Activated naive CD4-positive, alpha-beta T cell treated with anti-CD3 and anti-CD28 coated beads, Interleukin-2, amount 50 U/mL, for 24 hours (primary cell): ENCODE data around the gene THOC5.
A peak's percentile ranks its signal among the peaks of the same experiment; 100 is the strongest.
"Not testable (repeated sequence)": the region's sequence is repeated elsewhere in the genome, so short reads cannot be mapped to it uniquely, and the experiment has no call there.

Source experiments
- H3K27ac Mint-ChIP-seq: one replicate; pipeline ENCODE4 v1.8.0; 2021; ENCODE audit warnings: mild to moderate bottlenecking, mixed read lengths
- H3K27me3 Mint-ChIP-seq: one replicate; pipeline ENCODE4 v1.8.0; 2021; ENCODE audit warnings: mixed read lengths
- H3K36me3 Mint-ChIP-seq: one replicate; pipeline ENCODE4 v1.8.0; 2021; ENCODE audit warnings: mixed read lengths
- H3K4me1 Mint-ChIP-seq: one replicate; pipeline ENCODE4 v1.8.0; 2021; ENCODE audit warnings: mixed read lengths
- H3K4me3 Mint-ChIP-seq: one replicate; pipeline ENCODE4 v1.8.0; 2021; ENCODE audit warnings: mild to moderate bottlenecking, mixed read lengths
- H3K9me3 Mint-ChIP-seq: one replicate; pipeline ENCODE4 v1.8.0; 2021; ENCODE audit warnings: mixed read lengths

Gene THOC5

GRCh38 chr22:29553351-29554224, at the start of gene THOC5:
Gene THOC5 (minus strand): TSS chr22:29553757. CDS start chr22:29549147, 4,610 bp downstream.
- H3K27ac Mint-ChIP-seq: peak within 1 kb of the TSS; percentile 96
- no peaks in the 10 kb centered on the region for H3K27me3 Mint-ChIP-seq
- peaks cover 35% of the 10 kb centered on the region for H3K4me1 Mint-ChIP-seq

GRCh38 chr22:29598684-29599020, 45.1 kb upstream of the THOC5 start:
- no peak overlapping the region for H3K4me3 Mint-ChIP-seq
- H3K27ac Mint-ChIP-seq: no peak overlapping the region
- H3K36me3 Mint-ChIP-seq: no peaks in the 10 kb centered on the region
- H3K9me3 Mint-ChIP-seq: no peaks in the 10 kb centered on the region
- no peaks in the 10 kb centered on the region for H3K27me3 Mint-ChIP-seq
- H3K4me1 Mint-ChIP-seq: peaks cover 3% of the 10 kb centered on the region

More at GRCh38 chr22:29553351-29554224, at the start of gene THOC5:
- Mint-ChIP-seq H3K9me3 (no peaks in the 10 kb centered on the region), H3K4me3 (peak within 1 kb of the TSS; percentile 92), H3K36me3 (peaks cover 2% of the 10 kb centered on the region)

GRCh38 chr22:29597871-29598683, 44.5 kb upstream of the THOC5 start:
- not testable (repeated sequence) for H3K4me3 Mint-ChIP-seq, H3K36me3 Mint-ChIP-seq, H3K27ac Mint-ChIP-seq, H3K27me3 Mint-ChIP-seq, H3K9me3 Mint-ChIP-seq, H3K4me1 Mint-ChIP-seq

GRCh38 chr22:29596408-29596807, 42.9 kb upstream of the THOC5 start:
- Mint-ChIP-seq H3K9me3 (no peaks in the 10 kb centered on the region), H3K4me1 (no peaks in the 10 kb centered on the region), H3K27me3 (no peaks in the 10 kb centered on the region), H3K36me3 (no peaks in the 10 kb centered on the region), H3K27ac (no peak overlapping the region), H3K4me3 (no peak overlapping the region)

DNA sequence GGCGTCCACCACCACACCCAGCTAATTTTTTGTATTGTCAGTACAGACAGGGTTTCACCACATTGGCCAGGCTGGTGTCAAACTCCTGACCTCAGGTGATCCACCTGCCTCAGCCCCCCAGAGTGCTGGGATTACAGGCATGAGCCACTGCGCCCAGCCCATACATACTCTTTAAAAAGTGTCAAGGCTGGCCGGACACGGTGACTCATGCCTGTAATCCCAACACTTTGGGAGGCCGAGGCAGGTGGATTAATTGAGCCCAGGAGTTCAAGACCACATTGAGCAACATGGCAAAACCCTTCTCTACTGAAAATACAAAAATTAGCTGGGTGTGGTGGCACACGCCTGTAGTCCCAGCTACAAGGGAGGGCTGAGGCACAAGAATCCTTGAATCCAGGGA, 40.9 kb upstream of the THOC5 start:
- not testable (repeated sequence) for H3K27ac Mint-ChIP-seq, H3K9me3 Mint-ChIP-seq, H3K36me3 Mint-ChIP-seq, H3K4me1 Mint-ChIP-seq, H3K27me3 Mint-ChIP-seq, H3K4me3 Mint-ChIP-seq

- H3K4me1 Mint-ChIP-seq: peaks cover 9% of the 10 kb centered on the region
- H3K27ac Mint-ChIP-seq: no peak overlapping the region
- no peaks in the 10 kb centered on the region for H3K36me3 Mint-ChIP-seq
- H3K27me3 Mint-ChIP-seq: no peaks in the 10 kb centered on the region
- H3K4me3 Mint-ChIP-seq: no peak overlapping the region
- H3K9me3 Mint-ChIP-seq: no peaks in the 10 kb centered on the region
Measured at GRCh38 chr22:29593923-29594322, 40.4 kb upstream of the THOC5 start.

DNA sequence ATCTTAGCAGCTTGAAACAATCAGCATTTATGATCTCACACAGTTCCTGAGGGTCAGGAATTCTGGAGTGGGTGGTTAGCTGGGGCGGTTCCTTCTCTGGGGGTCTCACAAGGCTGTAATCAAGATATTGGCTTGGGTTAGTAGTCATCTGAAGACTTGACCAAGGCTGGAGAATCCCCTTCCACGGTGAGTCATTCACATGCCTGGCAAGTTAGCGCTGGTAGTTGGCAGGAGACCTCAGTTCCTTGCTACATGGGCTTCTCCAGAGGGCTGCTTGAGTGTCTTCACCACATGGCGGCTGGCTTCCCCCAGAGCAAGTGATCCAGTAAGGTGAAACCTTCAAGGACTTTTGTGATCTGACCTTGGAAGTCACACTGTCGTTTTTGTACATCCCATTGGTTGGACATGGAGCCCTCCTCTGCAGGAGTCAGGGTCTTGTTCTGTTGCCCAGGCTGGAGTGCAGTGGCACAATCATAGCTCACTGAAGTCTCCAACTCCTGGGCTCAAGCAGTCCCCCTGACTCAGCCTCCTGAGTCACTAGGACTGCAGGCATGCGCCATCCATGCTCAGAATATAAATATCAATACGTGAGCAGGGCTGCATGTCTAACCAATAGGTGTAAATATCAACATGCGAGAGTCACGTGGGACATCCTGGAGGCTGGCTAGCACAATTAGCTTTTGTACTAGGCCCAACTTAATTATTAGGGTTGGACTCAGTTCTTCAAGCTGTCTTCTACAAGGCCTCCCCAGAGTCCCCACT, 34.6 kb upstream of the THOC5 start:
- no peaks in the 10 kb centered on the region for H3K36me3 Mint-ChIP-seq
- no peak overlapping the region for H3K27ac Mint-ChIP-seq
- no peak overlapping the region for H3K4me3 Mint-ChIP-seq
- no peaks in the 10 kb centered on the region for H3K27me3 Mint-ChIP-seq
- H3K4me1 Mint-ChIP-seq: peaks cover 9% of the 10 kb centered on the region
- no peaks in the 10 kb centered on the region for H3K9me3 Mint-ChIP-seq

GRCh38 chr22:29586193-29586705, 32.7 kb upstream of the THOC5 start:
- not testable (repeated sequence) for H3K27me3 Mint-ChIP-seq, H3K4me3 Mint-ChIP-seq, H3K36me3 Mint-ChIP-seq, H3K27ac Mint-ChIP-seq, H3K9me3 Mint-ChIP-seq
- H3K4me1 Mint-ChIP-seq: peaks cover 17% of the 10 kb centered on the region

DNA sequence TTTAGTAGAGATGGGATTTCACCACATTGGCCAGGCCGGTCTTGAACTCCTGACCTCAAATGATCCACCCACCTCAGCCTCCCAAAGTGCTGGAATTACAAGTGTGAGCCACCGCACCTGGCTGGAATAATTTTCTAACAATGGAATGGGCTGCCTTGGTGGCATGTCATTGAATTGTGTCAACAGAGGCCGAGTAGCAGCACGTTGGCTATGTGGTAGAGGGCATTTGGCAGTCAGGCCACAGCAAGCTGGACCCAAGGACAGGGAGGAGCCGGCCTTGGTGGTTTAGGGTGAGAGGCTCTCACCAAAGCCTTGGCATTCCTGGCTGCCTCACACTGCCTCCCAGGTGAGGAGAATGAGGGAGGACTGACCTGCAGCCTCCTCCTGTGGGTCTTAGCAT, 31.4 kb upstream of the THOC5 start:
- H3K4me3 Mint-ChIP-seq: no peak overlapping the region
- peaks cover 14% of the 10 kb centered on the region for H3K4me1 Mint-ChIP-seq
- no peaks in the 10 kb centered on the region for H3K9me3 Mint-ChIP-seq
- H3K36me3 Mint-ChIP-seq: no peaks in the 10 kb centered on the region
- no peaks in the 10 kb centered on the region for H3K27me3 Mint-ChIP-seq
- no peak overlapping the region for H3K27ac Mint-ChIP-seq

- H3K27ac Mint-ChIP-seq: no peak overlapping the region
- no peaks in the 10 kb centered on the region for H3K27me3 Mint-ChIP-seq
- H3K36me3 Mint-ChIP-seq: no peaks in the 10 kb centered on the region
- peak overlapping the region; percentile 93 for H3K4me3 Mint-ChIP-seq
- peaks cover 15% of the 10 kb centered on the region for H3K4me1 Mint-ChIP-seq
- no peaks in the 10 kb centered on the region for H3K9me3 Mint-ChIP-seq
Measured at GRCh38 chr22:29581799-29582198, 28.2 kb upstream of the THOC5 start.

DNA sequence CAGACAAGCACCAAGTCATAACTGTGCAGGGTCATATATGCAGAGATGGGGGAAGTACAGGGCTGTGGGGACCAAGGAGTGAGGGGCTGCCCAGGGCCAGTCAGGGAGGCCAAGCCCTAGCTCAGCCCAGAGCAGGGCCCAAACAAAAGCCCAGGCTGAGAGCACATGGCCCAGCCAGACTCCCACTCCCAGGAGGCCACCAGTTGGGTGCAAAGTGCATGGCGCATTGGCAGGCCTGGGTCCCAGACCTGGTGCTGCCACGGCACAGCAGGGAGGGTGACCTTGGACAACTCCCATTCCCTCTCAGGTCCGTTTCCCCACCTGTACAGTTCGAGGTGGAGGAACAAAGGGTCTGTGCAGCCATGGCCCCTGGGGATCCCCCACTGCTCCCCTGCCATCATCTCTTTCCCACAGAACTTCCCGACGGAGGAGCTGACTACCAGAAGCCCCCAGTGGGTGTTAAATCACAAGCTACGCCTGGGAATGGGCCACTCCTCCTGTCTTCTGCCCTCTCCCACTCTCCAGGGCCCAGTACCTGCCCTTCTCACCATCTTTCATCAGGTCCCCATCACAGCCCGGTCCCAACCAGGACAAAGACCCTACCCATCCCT, 26.7 kb upstream of the THOC5 start:
- Mint-ChIP-seq H3K9me3 (no peaks in the 10 kb centered on the region), H3K4me3 (peak overlapping the region; percentile 93), H3K27me3 (no peaks in the 10 kb centered on the region)

GRCh38 chr22:29578462-29579200, 25.1 kb upstream of the THOC5 start:
- Mint-ChIP-seq H3K36me3 (no peaks in the 10 kb centered on the region), H3K4me1 (peaks cover 15% of the 10 kb centered on the region), H3K27me3 (no peaks in the 10 kb centered on the region), H3K4me3 (no peak overlapping the region), H3K27ac (no peak overlapping the region), H3K9me3 (no peaks in the 10 kb centered on the region)

More for the DNA sequence above, 26.7 kb upstream of the THOC5 start:
- no peaks in the 10 kb centered on the region for H3K36me3 Mint-ChIP-seq
- H3K27ac Mint-ChIP-seq: peak overlapping the region; percentile 80
- peaks cover 15% of the 10 kb centered on the region for H3K4me1 Mint-ChIP-seq

DNA sequence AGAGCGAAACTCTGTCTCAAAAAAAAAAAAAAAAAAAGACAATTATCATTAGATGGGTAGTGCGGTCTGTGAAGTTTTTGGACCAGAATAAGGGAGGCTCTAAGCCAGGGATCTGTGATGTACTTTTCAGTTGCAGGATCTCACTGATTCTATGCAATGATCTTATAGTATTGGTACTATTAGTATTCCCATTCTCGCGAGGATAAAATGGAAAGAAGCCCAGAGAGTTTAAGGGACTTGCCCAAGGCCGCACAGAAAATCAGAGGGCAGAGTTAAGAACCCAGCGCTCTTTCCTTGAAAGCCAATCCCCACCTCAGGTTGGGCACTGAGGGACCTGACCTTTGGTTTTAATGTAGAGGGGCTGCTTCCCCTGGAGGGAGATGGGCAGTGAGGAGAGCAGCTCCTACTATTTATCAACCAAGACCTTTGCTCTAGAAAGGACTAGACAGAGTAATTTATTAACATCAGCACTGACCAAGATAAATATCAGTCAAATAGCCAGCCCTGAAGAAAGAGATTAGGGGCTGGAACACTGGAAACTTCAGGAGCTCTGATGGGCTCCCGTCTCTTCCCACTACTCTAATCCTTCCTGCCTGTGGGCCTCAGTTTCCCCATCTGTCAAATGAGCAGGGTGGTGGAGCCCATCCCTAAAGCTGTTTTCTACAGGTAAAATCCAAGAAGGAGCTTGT, 21.3 kb upstream of the THOC5 start:
- Mint-ChIP-seq H3K27ac (no peak overlapping the region), H3K4me1 (peaks cover 2% of the 10 kb centered on the region), H3K36me3 (no peaks in the 10 kb centered on the region), H3K27me3 (no peaks in the 10 kb centered on the region), H3K9me3 (no peaks in the 10 kb centered on the region), H3K4me3 (no peak overlapping the region)

DNA sequence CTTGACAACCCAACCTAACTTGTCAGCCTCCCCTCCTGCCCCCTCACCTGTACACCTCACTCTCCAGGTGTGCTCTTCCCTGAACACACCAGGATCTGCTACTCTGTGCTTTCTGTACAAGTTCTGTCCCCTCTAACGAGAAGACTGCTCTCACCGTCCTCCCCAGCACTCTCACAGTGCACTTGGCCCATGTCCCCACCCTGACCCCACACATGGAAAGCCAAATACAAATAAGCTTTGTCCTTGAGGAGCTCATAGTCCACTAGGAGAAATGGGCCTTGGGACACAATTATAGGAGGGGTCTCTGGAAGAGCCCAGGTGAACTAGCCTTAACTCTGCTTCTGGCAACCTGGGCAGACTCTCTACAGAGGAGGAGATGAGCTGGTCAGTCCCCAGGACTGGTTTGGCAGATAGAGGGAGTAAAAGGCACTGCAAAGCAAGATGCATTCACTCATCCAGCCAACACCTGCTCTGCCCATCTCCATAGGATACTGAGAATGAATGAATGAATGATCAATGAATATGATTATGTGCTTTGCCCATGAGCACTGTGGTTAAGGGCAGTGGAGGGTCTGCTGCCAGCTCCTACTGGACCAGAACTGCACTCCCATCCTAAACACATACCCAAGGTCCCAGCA, 17.5 kb upstream of the THOC5 start:
- Mint-ChIP-seq H3K36me3 (peaks cover 4% of the 10 kb centered on the region), H3K27ac (peak overlapping the region; percentile 23), H3K4me3 (no peak overlapping the region)

More for the DNA sequence above, 17.5 kb upstream of the THOC5 start:
- no peaks in the 10 kb centered on the region for H3K4me1 Mint-ChIP-seq
- H3K27me3 Mint-ChIP-seq: no peaks in the 10 kb centered on the region
- no peaks in the 10 kb centered on the region for H3K9me3 Mint-ChIP-seq
